Ectodermal cell (in vitro differentiated cells): ENCODE measurements around the gene SMAD3.

Source experiments
- H3K27ac ChIP-seq: 2 replicates; pipeline ENCODE4 v1.7.0; 2013; ENCODE audit warnings: mild to moderate bottlenecking, low read depth, low read length; ENCODE audit not compliant: insufficient read depth, poor library complexity, severe bottlenecking
- H3K27me3 ChIP-seq: 2 replicates; pipeline ENCODE4 v1.7.0; 2013; ENCODE audit warnings: mild to moderate bottlenecking, low read length; ENCODE audit not compliant: insufficient read depth, control insufficient read depth, poor library complexity, severe bottlenecking
- H3K36me3 ChIP-seq: one replicate; pipeline ENCODE4 v1.7.0; 2013; ENCODE audit warnings: low read length; ENCODE audit not compliant: control insufficient read depth, insufficient read depth
- H3K4me1 ChIP-seq: one replicate; pipeline ENCODE4 v1.7.0; 2013; ENCODE audit warnings: low read length; ENCODE audit not compliant: control insufficient read depth, insufficient read depth
- H3K4me3 ChIP-seq: 2 replicates; pipeline ENCODE4 v1.7.0; 2013; ENCODE audit warnings: low read depth, low read length, control low read depth; ENCODE audit not compliant: insufficient read depth
- H3K9me3 ChIP-seq: 2 replicates; pipeline ENCODE4 v1.7.0; 2013; ENCODE audit warnings: mild to moderate bottlenecking, low read length, moderate library complexity; ENCODE audit not compliant: control insufficient read depth
- WGBS, 2 experiments: methylation state at CpG; one replicate each; pipeline ENCODE4 v1.1.7; 2013; ENCODE audit warnings: missing lambda C conversion rate in 2 of 2; 5-methylcytosine and 5-hydroxymethylcytosine counted together

Gene SMAD3

GRCh38 chr15:67127965-67128364 is 62.6 kb downstream of the SMAD3 start:
- Histone ChIP-seq H3K9me3 (no peaks in the 10 kb centered on the region), H3K4me1 (peaks cover 27% of the 10 kb centered on the region), H3K27me3 (no peaks in the 10 kb centered on the region), H3K27ac (no peak overlapping the region), H3K36me3 (no peaks in the 10 kb centered on the region), H3K4me3 (no peak overlapping the region)
- 94 to 98% methylated on average over 4 of the region's 4 CpGs for WGBS, 2 experiments

- H3K27me3 ChIP-seq: no peaks in the 10 kb centered on the region
- H3K36me3 ChIP-seq: no peaks in the 10 kb centered on the region
- no peak overlapping the region for H3K4me3 ChIP-seq
- H3K27ac ChIP-seq: no peak overlapping the region
- 95 to 96% methylated on average over 12 of the region's 12 CpGs for WGBS, 2 experiments
- no peaks in the 10 kb centered on the region for H3K9me3 ChIP-seq
- peaks cover 42% of the 10 kb centered on the region for H3K4me1 ChIP-seq
Observed at GRCh38 chr15:67130166-67130565, 64.8 kb downstream of the SMAD3 start.

GRCh38 chr15:67130673-67131601 is 65.5 kb downstream of the SMAD3 start:
- Histone ChIP-seq H3K4me3 (no peak overlapping the region), H3K27me3 (no peaks in the 10 kb centered on the region), H3K4me1 (peaks cover 37% of the 10 kb centered on the region), H3K36me3 (no peaks in the 10 kb centered on the region), H3K9me3 (no peaks in the 10 kb centered on the region), H3K27ac (no peak overlapping the region)
- WGBS, 2 experiments: 84% methylated on average over 15 of the region's 15 CpGs

GRCh38 chr15:67132276-67132675 is 66.9 kb downstream of the SMAD3 start:
- peaks cover 38% of the 10 kb centered on the region for H3K4me1 ChIP-seq
- no peak overlapping the region for H3K4me3 ChIP-seq
- 93 to 99% methylated on average over 3 of the region's 3 CpGs for WGBS, 2 experiments
- H3K27me3 ChIP-seq: no peaks in the 10 kb centered on the region
- no peaks in the 10 kb centered on the region for H3K36me3 ChIP-seq
- no peaks in the 10 kb centered on the region for H3K9me3 ChIP-seq
- no peak overlapping the region for H3K27ac ChIP-seq

- no peak overlapping the region for H3K27ac ChIP-seq
- H3K9me3 ChIP-seq: no peaks in the 10 kb centered on the region
- no peaks in the 10 kb centered on the region for H3K36me3 ChIP-seq
- no peaks in the 10 kb centered on the region for H3K27me3 ChIP-seq
- 92 to 93% methylated on average over 4 of the region's 4 CpGs for WGBS, 2 experiments
- H3K4me1 ChIP-seq: peaks cover 45% of the 10 kb centered on the region
- no peak overlapping the region for H3K4me3 ChIP-seq
Observed at GRCh38 chr15:67133026-67133425, 67.6 kb downstream of the SMAD3 start.

GRCh38 chr15:67133738-67134066 is 68.3 kb downstream of the SMAD3 start:
- Histone ChIP-seq H3K9me3 (no peaks in the 10 kb centered on the region), H3K4me1 (peaks cover 52% of the 10 kb centered on the region), H3K27me3 (no peaks in the 10 kb centered on the region), H3K4me3 (no peak overlapping the region), H3K27ac (no peak overlapping the region), H3K36me3 (no peaks in the 10 kb centered on the region)
- 74 to 90% methylated on average over 3 of the region's 3 CpGs for WGBS, 2 experiments

- Histone ChIP-seq H3K4me1 (peaks cover 57% of the 10 kb centered on the region), H3K4me3 (no peak overlapping the region), H3K27ac (peak overlapping the region; percentile 66), H3K27me3 (no peaks in the 10 kb centered on the region), H3K36me3 (no peaks in the 10 kb centered on the region), H3K9me3 (no peaks in the 10 kb centered on the region)
- WGBS, 2 experiments: 68 to 72% methylated on average over 13 of the region's 13 CpGs
Observed at GRCh38 chr15:67134067-67134838, 68.9 kb downstream of the SMAD3 start.

GRCh38 chr15:67134871-67135492 is 69.6 kb downstream of the SMAD3 start:
- 69 to 80% methylated on average over 4 of the region's 4 CpGs for WGBS, 2 experiments
- no peak overlapping the region for H3K4me3 ChIP-seq
- no peaks in the 10 kb centered on the region for H3K36me3 ChIP-seq
- no peak overlapping the region for H3K27ac ChIP-seq
- no peaks in the 10 kb centered on the region for H3K9me3 ChIP-seq
- H3K27me3 ChIP-seq: no peaks in the 10 kb centered on the region
- peaks cover 60% of the 10 kb centered on the region for H3K4me1 ChIP-seq

- Histone ChIP-seq H3K27ac (no peak overlapping the region), H3K9me3 (no peaks in the 10 kb centered on the region)
Observed at GRCh38 chr15:67135494-67135893, 70.1 kb downstream of the SMAD3 start.

GRCh38 chr15:67136802-67137201 is 71.4 kb downstream of the SMAD3 start:
- Histone ChIP-seq H3K36me3 (no peaks in the 10 kb centered on the region), H3K4me3 (no peak overlapping the region), H3K27me3 (no peaks in the 10 kb centered on the region), H3K9me3 (no peaks in the 10 kb centered on the region), H3K4me1 (peaks cover 53% of the 10 kb centered on the region), H3K27ac (no peak overlapping the region)
- 94% methylated on average over 3 of the region's 3 CpGs for WGBS, 2 experiments

More at GRCh38 chr15:67135494-67135893, 70.1 kb downstream of the SMAD3 start:
- Histone ChIP-seq H3K4me1 (peaks cover 58% of the 10 kb centered on the region), H3K36me3 (no peaks in the 10 kb centered on the region), H3K27me3 (no peaks in the 10 kb centered on the region), H3K4me3 (no peak overlapping the region)
- WGBS, 2 experiments: 76 to 94% methylated on average over 3 to 4 of the region's 4 CpGs
